Ovary (tissue), 3 donors: Measurements from ENCODE around the gene LMBR1.

Source experiments
- POLR2A ChIP-seq: fragments of 450-650 bp; IDR thresholded peaks from one replicate; pipeline ENCODE4 v1.6.1; 2017; ENCODE audit warnings: antibody characterized with exemption, mild to moderate bottlenecking, moderate library complexity
- TF ChIP-seq, protein P1 (sequence below), 3 donors: fragments of 450-650 bp in 2 of 3; fragments of 200-600 bp in 1 of 3; IDR thresholded peaks; one replicate each; pipeline versions ENCODE4 v1.5.1 to v1.8.0; 2016 to 2022; ENCODE audit warnings: antibody characterized with exemption in 3 of 3, mild to moderate bottlenecking in 1 of 3
- donor health status: DM: no; HTN: no; CAD: no.

DNA sequence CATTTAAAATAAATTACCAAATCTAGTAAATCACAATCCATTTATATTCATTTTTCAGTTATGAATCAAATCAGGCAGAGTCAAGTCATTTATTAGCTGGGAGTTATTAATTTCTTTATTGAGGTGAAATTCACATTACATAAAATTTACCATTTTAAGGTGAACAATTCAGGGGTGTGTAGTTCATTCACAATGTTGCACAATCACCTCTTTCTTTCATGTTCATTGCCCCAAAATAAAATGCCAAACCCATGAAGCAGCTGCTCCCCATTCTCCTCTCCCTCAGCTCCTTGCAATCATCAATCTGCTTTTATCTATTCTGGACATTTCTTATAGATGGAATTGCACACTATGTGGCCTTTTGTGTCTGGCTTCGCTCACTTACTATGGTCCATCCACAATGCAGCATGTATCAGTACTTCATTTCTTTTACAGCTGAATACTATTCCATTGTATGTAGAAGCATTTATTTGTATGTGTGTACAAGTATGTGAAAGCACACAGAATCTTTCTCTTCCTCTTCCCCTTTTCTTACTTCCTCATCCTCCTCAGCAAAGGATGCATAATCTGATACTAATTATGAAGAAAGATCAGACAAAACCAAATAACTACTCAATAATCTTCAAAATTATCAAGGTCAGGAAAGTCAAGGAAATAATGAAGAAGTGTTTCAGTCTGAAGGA lies 60.6 kb downstream of the LMBR1 start:
- TF ChIP-seq, protein P1, sequence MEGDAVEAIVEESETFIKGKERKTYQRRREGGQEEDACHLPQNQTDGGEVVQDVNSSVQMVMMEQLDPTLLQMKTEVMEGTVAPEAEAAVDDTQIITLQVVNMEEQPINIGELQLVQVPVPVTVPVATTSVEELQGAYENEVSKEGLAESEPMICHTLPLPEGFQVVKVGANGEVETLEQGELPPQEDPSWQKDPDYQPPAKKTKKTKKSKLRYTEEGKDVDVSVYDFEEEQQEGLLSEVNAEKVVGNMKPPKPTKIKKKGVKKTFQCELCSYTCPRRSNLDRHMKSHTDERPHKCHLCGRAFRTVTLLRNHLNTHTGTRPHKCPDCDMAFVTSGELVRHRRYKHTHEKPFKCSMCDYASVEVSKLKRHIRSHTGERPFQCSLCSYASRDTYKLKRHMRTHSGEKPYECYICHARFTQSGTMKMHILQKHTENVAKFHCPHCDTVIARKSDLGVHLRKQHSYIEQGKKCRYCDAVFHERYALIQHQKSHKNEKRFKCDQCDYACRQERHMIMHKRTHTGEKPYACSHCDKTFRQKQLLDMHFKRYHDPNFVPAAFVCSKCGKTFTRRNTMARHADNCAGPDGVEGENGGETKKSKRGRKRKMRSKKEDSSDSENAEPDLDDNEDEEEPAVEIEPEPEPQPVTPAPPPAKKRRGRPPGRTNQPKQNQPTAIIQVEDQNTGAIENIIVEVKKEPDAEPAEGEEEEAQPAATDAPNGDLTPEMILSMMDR (IDR thresholded peaks at IDR 0.05): no peak
- no peak for TF ChIP-seq POLR2A
